Neural cell (in vitro differentiated cells): ENCODE measurements around the gene STK24. TPM values are rescaled to one million over a fixed set of nuclear protein-coding genes. Genes with fewer than 3 reads are reported as not detected.

Source experiments
- H2AFZ ChIP-seq: fragments of 200-600, 300-800 bp; sonication (generic), shearing (Covaris generic); 2 replicates; pipeline ENCODE4 v1.6.0; 2014; ENCODE audit warnings: low read depth, mild to moderate bottlenecking, antibody characterized with exemption, low read length, moderate library complexity
- H3F3A ChIP-seq: fragments of 200-600 bp; shearing (Covaris generic); 2 replicates; pipeline ENCODE4 v1.6.1; 2016; ENCODE audit warnings: mild to moderate bottlenecking, moderate library complexity, mixed read lengths, antibody characterized with exemption, low read length; ENCODE audit not compliant: insufficient read depth, poor library complexity, severe bottlenecking
- H3K27ac ChIP-seq: fragments of 200-600, 300-800 bp; sonication (generic), shearing (Covaris generic); 2 replicates; pipeline ENCODE4 v1.5.1; 2014; ENCODE audit warnings: mild to moderate bottlenecking, low read length, moderate library complexity
- H3K27me3 ChIP-seq: fragments of 300-800, 200-600 bp; sonication (generic), shearing (Covaris generic); 2 replicates; pipeline ENCODE4 v1.6.0; 2014; ENCODE audit warnings: mild to moderate bottlenecking, low read depth, low read length, moderate library complexity; ENCODE audit not compliant: insufficient read depth
- H3K36me3 ChIP-seq: fragments of 300-800, 200-600 bp; sonication (generic), shearing (Covaris generic); 2 replicates; pipeline ENCODE4 v1.5.1; 2014; ENCODE audit warnings: mild to moderate bottlenecking, antibody characterized with exemption, low read length, moderate library complexity; ENCODE audit not compliant: insufficient read depth
- H3K4me2 ChIP-seq: fragments of 300-800, 200-600 bp; sonication (generic), shearing (Covaris generic); 2 replicates; pipeline ENCODE4 v1.6.0; 2014; ENCODE audit warnings: mild to moderate bottlenecking, low read length
- H3K4me3 ChIP-seq: fragments of 300-800, 200-600 bp; sonication (generic), shearing (Covaris generic); 2 replicates; pipeline ENCODE4 v1.5.1; 2014; ENCODE audit warnings: mild to moderate bottlenecking, low read length, moderate library complexity
- H3K79me2 ChIP-seq: fragments of 200-600 bp; shearing (Covaris generic); replicated peaks from 2 replicates; pipeline ENCODE4 v1.6.0; 2014; ENCODE audit warnings: mild to moderate bottlenecking, low read length, moderate library complexity; ENCODE audit not compliant: insufficient read depth
- H3K9ac ChIP-seq: fragments of 300-800, 200-600 bp; sonication (generic), shearing (Covaris generic); 2 replicates; pipeline ENCODE4 v1.6.1; 2016; ENCODE audit warnings: mild to moderate bottlenecking, low read length, mixed read lengths
- H3K9me2 ChIP-seq: fragments of 200-600 bp; shearing (Covaris generic); 2 replicates; pipeline ENCODE4 v1.6.1; 2016; ENCODE audit warnings: mild to moderate bottlenecking, low read length, mixed read lengths; ENCODE audit not compliant: insufficient read depth
- H3K9me3 ChIP-seq: fragments of 200-600, 300-800 bp; sonication (generic), shearing (Covaris generic); 2 replicates; pipeline ENCODE4 v1.6.1; 2016; ENCODE audit warnings: mild to moderate bottlenecking, mixed run types, low read length, moderate library complexity, mixed read lengths
- H4K20me1 ChIP-seq: fragments of 200-600 bp; shearing (Covaris generic); 2 replicates; pipeline ENCODE4 v1.6.1; 2016; ENCODE audit warnings: mild to moderate bottlenecking, mixed run types; ENCODE audit not compliant: insufficient read depth
- EP300 ChIP-seq: fragments of 450-650 bp; conservative IDR thresholded peaks from 2 replicates; pipeline ENCODE4 v1.6.1; 2014; ENCODE audit warnings: antibody characterized with exemption, mild to moderate bottlenecking, moderate library complexity; ENCODE audit not compliant: poor library complexity, severe bottlenecking
- EZH2 ChIP-seq: fragments of 200-600, 300-800 bp; shearing (Covaris generic), sonication (generic); IDR thresholded peaks from 2 replicates; pipeline ENCODE4 v1.6.1; 2014; ENCODE audit warnings: antibody characterized with exemption, low read length, borderline replicate concordance, mild to moderate bottlenecking; ENCODE audit not compliant: insufficient read depth, poor library complexity, severe bottlenecking
- MXI1 ChIP-seq: fragments of 450-650 bp; conservative IDR thresholded peaks from 2 replicates; pipeline ENCODE4 v1.6.1; 2014; ENCODE audit warnings: antibody characterized with exemption, mild to moderate bottlenecking; ENCODE audit not compliant: poor library complexity, severe bottlenecking
- POLR2AphosphoS5 ChIP-seq: IDR thresholded peaks from 2 replicates; pipeline ENCODE4 v1.6.1; 2012
- RAD21 ChIP-seq: fragments of 450-650 bp; conservative IDR thresholded peaks from 2 replicates; pipeline ENCODE4 v1.6.1; 2014; ENCODE audit warnings: antibody characterized with exemption, mild to moderate bottlenecking, moderate library complexity
- SMC3 ChIP-seq: fragments of 450-650 bp; conservative IDR thresholded peaks from 2 replicates; pipeline ENCODE4 v1.6.1; 2014; ENCODE audit warnings: antibody characterized with exemption, mild to moderate bottlenecking, moderate library complexity; ENCODE audit not compliant: poor library complexity
- TAF1 ChIP-seq: IDR thresholded peaks from 2 replicates; pipeline ENCODE4 v1.6.1; 2012; ENCODE audit warnings: low read depth
- polyA plus RNA-seq: library from polyadenylated mRNA; depleted of rRNA; stranded (reverse); fragments of >200 nt; gene quantifications from 2 replicates; pipeline ENCODE4 v1.2.3, GENCODE V29; 2014
- TF ChIP-seq, protein P1 (sequence below): fragments of 450-650 bp; IDR thresholded peaks from 2 replicates; pipeline ENCODE4 v1.5.1; 2014; ENCODE audit warnings: antibody characterized with exemption, mild to moderate bottlenecking, moderate library complexity; ENCODE audit not compliant: poor library complexity, severe bottlenecking
- TF ChIP-seq, protein P2 (sequence below): IDR thresholded peaks from 2 replicates; pipeline ENCODE4 v1.6.1; 2012; ENCODE audit warnings: borderline replicate concordance

Gene STK24
- polyA plus RNA-seq, 1 donor from 2014 or later = 66.0 TPM

DNA sequence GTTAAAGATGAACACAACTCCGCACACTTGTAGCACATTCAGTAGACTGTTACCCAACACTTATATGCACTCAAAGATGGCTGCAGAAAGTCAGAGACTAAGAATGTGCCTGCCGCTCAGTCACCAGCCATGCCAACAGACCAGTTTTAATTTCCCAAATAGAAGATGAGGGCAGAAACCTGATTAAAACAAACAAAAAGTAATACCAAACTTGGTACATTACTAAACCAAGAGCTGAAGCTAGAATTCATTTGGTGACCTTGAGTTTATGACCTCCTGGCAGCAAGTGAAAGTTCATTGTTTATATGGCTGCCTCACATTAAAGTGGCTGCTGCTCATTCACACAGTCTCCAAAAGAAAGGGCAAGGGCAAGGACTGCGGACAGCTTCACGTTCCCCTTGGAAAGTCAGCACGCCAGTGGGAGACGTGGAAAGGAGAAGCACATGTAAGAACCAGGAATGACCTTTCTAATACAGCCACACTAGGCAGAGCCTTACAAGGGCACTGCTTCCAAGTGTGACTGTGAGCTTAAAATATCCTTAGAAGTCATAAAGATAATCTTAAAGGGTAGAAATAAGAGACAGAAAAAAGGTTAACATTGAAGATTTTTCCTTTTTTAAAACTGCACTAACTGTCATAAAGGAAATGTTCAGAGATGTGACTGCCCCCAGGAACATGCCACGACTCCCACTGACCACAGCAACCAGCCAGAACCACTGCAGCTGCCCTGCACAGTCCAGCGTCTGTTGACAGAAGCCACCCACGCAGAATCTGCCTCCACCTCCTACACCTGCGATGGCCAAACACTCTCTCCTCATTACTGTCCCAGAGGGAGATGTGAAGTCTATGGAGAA is 73.5 kb downstream of the STK24 start:
- Histone ChIP-seq H3K36me3 (no peaks in the 10 kb centered on the region), H3K9me2 (no peaks in the 10 kb centered on the region), H3K9ac (no peak overlapping the region), H3K9me3 (no peaks in the 10 kb centered on the region), H3F3A (no peaks in the 10 kb centered on the region), H2AFZ (no peak overlapping the region), H3K4me3 (no peak overlapping the region), H3K27me3 (no peaks in the 10 kb centered on the region), H3K4me2 (no peak overlapping the region), H3K79me2 (no peaks in the 10 kb centered on the region), H4K20me1 (no peaks in the 10 kb centered on the region), H3K27ac (no peak overlapping the region)
- TF ChIP-seq, protein P1, sequence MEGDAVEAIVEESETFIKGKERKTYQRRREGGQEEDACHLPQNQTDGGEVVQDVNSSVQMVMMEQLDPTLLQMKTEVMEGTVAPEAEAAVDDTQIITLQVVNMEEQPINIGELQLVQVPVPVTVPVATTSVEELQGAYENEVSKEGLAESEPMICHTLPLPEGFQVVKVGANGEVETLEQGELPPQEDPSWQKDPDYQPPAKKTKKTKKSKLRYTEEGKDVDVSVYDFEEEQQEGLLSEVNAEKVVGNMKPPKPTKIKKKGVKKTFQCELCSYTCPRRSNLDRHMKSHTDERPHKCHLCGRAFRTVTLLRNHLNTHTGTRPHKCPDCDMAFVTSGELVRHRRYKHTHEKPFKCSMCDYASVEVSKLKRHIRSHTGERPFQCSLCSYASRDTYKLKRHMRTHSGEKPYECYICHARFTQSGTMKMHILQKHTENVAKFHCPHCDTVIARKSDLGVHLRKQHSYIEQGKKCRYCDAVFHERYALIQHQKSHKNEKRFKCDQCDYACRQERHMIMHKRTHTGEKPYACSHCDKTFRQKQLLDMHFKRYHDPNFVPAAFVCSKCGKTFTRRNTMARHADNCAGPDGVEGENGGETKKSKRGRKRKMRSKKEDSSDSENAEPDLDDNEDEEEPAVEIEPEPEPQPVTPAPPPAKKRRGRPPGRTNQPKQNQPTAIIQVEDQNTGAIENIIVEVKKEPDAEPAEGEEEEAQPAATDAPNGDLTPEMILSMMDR = no peak
- TF ChIP-seq, protein P2, sequence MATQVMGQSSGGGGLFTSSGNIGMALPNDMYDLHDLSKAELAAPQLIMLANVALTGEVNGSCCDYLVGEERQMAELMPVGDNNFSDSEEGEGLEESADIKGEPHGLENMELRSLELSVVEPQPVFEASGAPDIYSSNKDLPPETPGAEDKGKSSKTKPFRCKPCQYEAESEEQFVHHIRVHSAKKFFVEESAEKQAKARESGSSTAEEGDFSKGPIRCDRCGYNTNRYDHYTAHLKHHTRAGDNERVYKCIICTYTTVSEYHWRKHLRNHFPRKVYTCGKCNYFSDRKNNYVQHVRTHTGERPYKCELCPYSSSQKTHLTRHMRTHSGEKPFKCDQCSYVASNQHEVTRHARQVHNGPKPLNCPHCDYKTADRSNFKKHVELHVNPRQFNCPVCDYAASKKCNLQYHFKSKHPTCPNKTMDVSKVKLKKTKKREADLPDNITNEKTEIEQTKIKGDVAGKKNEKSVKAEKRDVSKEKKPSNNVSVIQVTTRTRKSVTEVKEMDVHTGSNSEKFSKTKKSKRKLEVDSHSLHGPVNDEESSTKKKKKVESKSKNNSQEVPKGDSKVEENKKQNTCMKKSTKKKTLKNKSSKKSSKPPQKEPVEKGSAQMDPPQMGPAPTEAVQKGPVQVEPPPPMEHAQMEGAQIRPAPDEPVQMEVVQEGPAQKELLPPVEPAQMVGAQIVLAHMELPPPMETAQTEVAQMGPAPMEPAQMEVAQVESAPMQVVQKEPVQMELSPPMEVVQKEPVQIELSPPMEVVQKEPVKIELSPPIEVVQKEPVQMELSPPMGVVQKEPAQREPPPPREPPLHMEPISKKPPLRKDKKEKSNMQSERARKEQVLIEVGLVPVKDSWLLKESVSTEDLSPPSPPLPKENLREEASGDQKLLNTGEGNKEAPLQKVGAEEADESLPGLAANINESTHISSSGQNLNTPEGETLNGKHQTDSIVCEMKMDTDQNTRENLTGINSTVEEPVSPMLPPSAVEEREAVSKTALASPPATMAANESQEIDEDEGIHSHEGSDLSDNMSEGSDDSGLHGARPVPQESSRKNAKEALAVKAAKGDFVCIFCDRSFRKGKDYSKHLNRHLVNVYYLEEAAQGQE = no peak
- no peak for TF ChIP-seq MXI1
- TF ChIP-seq RAD21 = no peak
- no peak for TF ChIP-seq EP300
- no peak for TF ChIP-seq SMC3
- no peak for TF ChIP-seq EZH2
- no peak for TF ChIP-seq TAF1
- no peak for TF ChIP-seq POLR2AphosphoS5

DNA sequence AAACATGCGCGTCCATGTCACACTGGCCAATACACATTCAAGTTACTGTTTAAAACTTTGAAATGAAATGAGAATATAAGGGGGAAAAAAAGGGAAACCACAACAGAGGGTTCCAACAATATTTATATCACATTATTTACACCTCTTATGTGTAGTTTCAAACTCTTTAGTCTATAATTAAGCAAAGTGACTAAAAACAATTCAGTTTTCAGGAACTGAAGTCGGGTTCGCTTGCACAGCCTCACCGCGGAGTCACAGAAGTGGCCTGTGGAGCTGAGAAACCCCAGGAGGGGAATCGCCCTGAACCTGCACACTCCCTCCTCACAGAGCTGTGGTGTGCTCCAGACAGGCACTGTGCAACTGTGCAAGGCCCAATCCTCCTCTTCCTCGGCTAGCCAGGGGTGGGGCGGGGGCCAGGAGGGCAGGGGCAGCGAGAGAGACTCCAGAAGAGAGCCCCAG is 75.9 kb downstream of the STK24 start:
- no peak for TF ChIP-seq TAF1
- TF ChIP-seq, protein P2 = no peak
- no peaks in the 10 kb centered on the region for H4K20me1 ChIP-seq
- no peaks in the 10 kb centered on the region for H3K79me2 ChIP-seq
- no peak overlapping the region for H3K9ac ChIP-seq
- no peak overlapping the region for H2AFZ ChIP-seq
- no peaks in the 10 kb centered on the region for H3F3A ChIP-seq
- no peak overlapping the region for H3K27ac ChIP-seq
- no peaks in the 10 kb centered on the region for H3K27me3 ChIP-seq
- no peak overlapping the region for H3K4me2 ChIP-seq
- H3K36me3 ChIP-seq = no peaks in the 10 kb centered on the region
- no peak overlapping the region for H3K4me3 ChIP-seq
- H3K9me3 ChIP-seq = no peaks in the 10 kb centered on the region
- no peaks in the 10 kb centered on the region for H3K9me2 ChIP-seq
